Measurements from ENCODE around the gene TKFC.

The TKFC gene

DNA sequence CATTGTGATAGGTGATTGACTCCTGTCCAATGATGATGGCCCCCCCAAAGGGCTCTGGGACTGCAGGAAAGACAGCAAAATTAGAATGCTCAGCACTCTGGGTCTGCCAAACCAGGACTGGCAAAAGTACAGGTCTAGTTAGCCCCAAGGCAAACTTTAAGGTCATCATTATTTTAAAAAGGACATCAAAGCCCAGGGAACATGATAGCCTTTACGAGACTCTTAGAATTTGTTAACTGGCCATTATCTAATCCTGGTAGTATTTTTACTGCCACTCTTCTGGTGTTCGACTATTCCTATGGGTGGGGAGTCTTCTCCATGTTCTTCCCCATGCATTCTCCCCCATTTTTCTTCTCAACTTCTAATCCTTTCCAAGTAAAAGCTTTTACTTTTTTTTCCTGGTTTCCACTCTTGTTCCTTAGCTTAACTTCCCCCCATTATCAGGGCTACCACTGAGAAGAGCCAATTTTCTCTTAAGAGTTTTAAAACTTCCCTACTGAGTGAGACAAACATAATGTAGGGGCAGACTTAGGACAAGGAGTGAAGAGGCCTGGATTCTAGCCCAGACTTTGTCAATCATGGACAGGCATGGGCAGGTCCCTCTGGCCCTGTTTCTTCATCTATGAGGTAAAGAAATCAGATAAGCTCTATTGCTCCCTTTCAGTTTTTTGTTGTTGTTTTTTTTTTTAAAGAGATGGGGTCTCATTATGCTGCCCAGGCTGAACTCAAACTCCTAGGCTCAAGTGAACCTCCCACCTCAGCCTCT is 7.2 kb upstream of the TKFC start:
- no peak for DNase-seq (ENCODE audit: low spot score)

DNA sequence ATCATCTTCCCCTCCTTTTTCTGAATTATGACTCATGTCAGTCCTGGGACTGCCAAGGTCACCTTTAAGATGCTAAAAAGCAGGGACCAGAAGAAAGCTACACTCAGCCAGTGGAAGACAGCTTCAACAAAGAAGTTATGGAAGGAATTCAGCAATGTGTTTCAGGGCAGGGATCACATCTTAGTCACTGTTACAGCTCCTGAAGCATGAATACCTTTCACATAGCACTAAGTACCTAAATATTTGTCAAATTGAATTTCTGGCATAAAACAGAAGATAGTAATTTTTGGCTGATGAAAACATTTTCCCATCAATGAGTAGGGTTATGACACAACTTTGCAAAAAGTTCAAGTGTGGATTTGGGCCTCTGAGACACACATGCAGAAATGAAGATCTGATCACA is 5.4 kb upstream of the TKFC start:
- no peak for DNase-seq (ENCODE audit: low spot score)

DNA sequence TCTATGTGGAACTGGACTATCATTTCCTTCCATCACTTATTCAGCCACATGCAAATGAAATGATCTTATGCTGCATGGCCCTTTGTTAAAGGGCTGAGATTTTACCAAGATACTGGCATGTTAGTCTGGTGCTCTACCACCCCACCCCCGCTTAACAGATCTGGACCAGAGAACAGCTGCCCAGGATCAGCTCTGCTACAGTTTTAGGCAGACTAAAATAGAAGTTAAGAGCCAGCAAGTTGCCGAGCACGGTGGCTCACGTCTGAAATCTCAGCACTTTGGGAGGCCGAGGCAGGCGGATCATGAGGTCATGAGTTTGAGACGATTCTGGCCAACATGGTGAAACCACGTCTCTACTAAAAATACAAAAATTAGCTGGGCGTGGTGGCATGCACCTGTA is 4.7 kb upstream of the TKFC start:
- no peak for DNase-seq (ENCODE audit: low spot score)

DNA sequence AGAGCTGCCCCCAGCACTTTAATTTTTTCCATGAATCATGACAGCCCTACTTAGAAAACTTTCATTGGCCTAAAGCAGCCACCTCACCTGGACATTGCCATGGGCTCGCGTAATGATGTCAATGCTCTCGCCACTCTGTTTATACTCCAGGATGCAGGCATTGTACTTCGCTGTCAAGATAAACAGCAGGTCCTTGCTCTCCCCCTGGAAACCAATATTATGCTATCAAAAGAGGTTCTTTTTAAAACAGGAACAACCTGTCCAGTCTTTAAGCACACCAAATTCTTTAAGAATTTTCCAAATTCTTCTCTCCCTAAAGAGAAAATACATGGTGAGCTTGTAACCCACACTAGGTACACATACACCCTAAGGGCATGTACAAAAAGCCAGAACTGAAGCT is 3.2 kb upstream of the TKFC start:
- DNase-seq (ENCODE audit: low spot score) = no peak

DNA sequence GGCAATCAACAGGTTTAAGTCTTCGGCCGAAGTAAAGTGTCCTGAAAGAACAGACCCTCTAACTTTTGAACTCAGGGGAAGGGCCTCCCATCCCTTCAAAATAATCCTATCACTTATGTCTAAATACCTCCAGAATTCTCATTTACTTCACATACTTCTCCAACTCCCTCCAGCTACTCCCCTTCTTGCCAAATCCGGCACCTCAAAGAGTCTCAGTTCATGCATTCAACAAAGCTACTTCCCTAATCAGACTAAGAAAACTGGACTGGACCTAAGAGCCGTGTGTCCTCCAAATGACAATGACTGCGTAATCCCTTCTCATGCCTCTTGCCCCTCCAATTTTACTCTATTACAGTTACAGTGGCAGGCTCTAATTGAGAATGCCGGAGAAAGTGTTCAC is 1.4 kb upstream of the TKFC start:
- no peak for DNase-seq (ENCODE audit: low spot score)

DNA sequence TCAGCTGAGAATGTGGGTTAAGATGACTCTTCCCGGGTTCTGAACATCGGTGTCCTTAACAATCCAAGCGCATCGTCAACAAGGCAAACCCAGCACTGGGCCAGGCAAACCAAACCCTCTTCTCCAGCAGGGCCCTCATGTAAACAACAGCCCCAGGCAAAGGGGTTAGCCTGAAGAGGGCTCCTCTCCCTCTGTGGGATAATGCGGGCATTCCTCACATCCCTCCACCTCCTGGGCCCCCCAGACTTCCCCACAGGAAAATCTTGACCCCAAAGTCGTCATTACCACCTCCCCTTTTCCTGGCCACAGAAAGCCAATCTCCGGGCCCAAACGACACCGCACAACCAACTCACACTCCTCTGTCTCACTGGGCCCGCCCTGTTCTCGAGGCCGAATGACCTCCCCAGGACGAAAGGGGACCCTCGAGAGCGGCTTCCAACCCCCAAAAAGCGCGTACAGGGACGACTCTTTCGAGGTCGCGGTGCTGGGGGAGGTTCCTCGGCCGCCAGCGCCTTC is 689 bp upstream of the TKFC start:
- no peak for DNase-seq (ENCODE audit: low spot score)

DNA sequence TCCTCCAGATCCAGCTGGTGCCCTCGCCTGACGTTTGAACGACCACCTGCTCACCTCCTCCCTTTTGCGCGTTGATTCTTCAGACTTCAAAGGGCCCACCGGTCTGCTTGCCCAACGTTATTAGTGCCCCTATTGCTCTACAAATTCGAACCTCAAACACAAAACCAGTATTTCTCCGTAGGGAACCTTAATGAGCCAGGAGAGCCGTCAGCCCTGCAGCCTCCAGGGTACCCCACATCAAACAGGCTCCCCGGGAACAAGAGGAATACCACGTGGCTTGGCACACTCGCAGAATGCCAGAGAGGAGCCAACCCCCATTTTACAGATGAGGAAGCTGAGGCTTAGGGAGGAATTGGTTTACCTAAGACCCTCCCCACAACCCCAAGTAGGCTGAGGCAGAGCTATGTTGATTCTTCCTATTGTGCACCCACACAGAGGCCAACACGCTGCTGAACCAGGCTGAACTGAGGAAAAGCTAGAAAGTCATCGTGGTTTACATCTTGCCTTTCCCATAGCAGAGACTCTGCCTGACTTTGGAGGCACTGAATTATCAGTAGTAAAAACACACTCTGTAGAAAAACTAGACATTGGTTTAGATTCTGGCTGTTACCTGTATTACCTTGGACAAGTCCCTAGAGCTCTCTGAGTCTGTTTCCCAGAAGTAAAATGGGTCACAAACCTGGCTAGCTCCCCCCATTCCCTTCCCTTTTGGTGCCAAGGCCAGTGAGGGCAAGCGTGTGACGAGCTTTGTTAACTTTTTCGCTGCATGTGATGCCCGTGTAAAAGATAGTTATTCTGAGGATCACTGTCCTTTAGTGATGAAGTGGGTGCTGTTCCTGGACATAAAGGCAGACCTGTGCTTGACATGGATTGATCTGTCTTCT is 764 bp downstream of the TKFC start:
- DNase-seq (ENCODE audit: low spot score) = no peak

DNA sequence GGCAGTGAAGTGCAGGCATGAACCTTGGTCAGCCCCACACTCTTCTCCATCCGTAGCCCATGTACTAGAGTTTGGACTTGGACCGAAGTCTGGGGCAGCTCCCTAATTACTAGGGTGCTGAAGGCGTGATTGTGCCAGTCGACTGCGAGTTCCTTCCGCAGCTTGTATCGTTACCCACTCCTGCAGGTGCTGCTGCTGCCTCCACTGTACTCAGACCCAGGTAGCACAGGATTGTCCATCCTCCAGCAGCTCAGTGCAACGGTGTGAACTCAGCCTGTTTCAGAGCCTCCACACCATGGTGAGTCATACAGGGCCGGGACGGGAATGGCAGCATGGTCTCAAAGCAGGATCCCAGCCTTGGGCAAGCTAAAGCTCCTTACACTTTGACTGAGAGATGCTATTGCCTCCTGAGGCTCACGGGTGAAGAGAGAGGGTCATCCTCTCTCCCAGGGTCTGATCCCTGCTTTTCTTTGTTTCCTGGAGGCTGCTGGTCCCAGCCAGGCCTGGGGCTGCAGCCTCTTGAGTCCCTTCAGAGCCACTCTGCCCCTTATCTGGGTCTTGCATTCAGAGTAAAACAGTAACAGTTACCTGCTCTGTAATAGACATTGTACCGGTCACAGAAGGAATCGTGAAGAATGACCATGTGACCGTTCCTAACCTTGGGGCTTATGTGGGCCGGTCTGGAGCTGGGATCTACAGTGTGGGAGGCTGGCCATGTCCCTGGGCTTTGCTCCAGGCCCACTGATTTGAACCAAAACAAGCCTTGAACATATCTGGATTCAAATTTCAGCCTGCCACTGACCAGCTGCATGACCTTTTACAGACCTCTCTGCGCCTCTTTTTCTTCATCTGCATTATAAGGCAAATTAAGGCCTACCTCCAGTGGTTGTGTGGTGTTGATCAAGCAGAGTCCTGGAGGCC is 1.7 kb downstream of the TKFC start:
- no peak for DNase-seq (ENCODE audit: low spot score)

DNA sequence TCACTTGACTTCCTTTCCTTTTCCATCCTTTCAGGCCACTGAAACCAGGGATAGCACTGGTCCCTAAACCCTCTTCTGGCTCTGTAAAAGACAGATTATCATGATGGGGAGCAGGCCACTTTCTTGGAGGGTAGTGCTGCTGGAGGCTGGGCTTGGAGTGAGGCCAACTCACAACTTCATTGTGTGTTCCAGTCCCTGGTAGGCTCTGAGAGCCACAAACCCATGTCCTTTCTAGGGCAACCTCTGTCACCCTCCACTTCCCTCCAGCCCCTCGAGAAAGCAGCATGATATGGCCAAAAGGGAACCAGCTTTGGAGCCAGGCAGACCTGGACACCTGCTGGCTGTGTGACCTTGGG is 2.3 kb downstream of the TKFC start:
- DNase-seq (ENCODE audit: low spot score) = no peak

DNA sequence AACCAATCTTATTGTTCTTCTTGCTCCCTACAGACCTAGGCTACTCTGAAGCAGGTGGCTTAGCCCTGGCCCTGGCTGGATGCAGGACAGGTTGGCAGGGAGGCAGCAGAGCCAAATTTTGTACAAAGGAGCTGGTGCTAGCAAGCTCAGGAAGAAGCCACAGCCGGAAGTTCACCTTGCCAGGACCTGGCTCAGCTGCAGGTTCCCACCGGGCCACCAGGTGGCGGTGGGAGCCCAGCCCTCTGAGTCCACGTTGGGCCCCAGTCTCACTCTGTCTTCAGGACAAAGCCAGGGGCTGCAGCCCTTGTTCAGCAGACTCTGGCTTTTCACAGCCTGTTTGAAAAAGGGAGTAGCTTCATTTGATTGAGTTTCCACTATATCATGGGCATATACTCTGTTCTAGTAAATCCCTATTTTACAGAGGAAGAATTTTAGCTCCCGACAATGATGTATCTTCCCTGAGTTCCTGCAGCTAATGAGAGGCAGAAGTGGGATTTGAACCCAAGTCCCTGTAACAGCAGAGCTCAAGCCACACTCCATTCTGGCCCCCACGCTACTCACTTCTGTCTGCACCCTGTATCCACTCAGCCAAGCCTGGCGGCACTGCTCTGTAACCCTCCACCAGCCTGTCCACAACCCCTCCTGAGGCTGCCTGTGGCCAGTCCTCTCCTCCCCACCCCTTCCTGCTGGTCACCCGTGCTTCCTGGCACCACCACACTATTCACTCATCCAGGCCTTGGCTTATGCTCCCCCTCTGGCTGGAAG is 3.3 kb downstream of the TKFC start:
- DNase-seq (ENCODE audit: low spot score) = peak; percentile 81

DNA sequence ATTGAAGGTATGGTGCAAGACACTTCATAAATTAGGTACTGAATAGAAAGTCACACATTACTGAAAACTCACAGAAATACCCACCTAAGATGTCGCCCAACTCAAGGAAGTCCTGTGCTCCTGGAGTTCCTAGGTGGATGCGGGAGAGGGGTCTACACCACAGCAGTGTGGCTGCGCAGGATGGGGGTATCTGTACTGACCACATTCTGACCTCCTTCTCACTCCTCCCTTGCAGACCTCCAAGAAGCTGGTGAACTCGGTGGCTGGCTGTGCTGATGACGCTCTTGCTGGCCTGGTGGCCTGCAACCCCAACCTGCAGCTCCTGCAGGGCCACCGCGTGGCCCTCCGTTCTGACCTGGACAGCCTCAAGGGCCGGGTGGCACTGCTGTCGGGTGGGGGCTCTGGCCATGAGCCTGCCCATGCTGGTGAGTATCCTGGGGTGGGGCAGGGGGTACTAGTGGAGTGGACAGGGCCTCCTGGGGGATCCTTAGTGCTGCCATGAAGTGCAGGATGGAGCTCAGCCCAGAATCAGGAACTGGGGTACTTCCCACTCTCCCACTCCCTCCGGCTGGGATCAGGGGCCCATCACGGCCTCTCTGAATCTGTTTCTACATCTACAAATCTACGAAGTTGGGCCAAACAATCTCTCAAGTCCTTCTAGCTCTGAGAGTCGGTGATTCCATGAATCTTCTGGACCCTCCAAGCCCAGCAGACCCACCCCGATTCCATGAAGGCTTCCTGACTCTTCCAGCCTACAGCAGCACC is 4.9 kb downstream of the TKFC start:
- no peak for DNase-seq (ENCODE audit: low spot score)

DNA sequence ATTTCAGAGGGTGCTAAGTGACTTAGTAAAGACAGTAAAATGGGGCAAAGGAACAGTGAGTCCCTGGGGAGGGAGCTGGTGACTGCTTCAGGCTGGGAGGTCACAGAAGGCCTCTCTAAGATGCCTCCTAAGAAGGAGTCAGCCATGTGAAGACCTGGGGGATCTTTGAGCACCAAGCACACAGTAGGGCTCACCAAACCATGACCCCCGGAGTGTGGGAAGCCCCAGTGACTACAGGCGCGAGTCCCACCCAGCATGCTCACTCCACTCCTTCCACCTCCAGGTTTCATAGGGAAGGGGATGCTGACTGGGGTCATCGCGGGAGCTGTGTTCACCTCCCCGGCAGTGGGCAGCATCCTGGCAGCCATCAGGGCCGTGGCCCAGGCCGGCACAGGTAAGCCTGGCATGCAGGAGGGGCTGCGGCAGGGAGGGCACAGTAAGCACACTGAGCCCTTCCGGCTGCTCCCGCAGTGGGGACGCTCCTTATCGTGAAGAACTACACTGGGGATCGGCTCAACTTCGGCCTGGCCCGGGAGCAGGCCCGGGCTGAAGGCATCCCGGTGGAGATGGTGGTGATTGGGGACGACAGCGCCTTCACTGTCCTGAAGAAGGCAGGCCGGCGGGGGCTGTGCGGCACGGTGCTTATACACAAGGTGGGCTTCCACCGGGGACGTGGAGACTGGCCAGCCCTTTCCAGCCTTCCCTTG is 5.9 kb downstream of the TKFC start:
- DNase-seq (ENCODE audit: low spot score) = no peak

DNA sequence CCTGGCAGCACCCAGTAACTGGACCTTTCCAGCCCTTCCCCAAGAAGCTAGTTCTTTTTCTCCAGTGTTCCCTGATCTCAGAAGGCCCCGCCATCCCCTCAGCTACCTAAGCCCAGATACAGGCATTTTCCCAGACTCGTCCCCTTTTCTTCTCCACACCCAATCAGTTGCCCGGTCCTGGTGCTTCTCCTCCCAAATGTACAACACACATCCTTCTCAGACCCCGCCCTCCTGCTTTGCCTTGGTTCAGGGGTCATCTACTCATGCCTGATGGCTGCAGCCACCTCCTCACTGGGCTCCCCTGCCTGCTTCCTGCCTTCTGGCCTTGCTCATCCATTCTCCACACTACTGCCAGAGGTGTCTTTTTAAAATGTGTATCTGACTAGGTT is 6.5 kb downstream of the TKFC start:
- DNase-seq (ENCODE audit: low spot score) = no peak

DNA sequence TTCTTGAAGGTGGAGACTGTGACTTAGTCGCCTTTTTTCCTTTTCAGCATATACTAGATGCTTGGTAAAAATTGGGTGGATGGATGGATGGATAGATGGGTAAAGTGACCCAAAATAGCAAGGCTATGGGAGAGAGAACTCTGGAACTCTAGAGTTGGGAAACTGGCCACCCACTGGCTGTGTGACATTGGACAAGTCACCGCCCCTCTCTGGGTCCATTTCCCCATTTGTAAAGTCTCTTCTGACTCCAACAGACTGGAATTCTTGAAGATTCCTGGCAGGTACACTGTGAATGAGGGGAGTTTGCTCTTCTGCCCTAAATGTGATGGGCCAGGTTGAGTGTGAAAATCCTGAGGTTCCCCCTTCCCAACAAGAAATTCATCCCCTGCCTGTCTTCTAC is 8.0 kb downstream of the TKFC start:
- no peak for DNase-seq (ENCODE audit: low spot score)

DNA sequence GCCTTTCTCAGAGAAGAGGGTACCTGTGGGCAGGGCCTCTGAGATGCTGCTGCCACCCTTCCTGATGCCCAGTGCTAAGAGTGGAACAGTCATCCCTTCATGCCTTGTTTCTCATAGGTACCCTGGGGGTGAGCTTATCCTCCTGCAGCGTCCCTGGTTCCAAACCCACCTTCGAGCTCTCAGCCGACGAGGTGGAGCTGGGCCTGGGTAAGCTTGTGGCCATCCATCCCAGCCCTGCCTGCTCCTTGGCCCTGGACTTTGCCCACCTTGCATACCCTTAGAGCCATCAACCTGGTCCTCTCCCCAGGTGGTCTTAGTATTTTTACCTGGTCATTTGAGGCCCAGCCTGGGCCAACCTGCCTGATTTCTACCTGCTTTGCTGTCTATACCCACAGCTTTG is 8.7 kb downstream of the TKFC start:
- DNase-seq (ENCODE audit: low spot score) = no peak

DNA sequence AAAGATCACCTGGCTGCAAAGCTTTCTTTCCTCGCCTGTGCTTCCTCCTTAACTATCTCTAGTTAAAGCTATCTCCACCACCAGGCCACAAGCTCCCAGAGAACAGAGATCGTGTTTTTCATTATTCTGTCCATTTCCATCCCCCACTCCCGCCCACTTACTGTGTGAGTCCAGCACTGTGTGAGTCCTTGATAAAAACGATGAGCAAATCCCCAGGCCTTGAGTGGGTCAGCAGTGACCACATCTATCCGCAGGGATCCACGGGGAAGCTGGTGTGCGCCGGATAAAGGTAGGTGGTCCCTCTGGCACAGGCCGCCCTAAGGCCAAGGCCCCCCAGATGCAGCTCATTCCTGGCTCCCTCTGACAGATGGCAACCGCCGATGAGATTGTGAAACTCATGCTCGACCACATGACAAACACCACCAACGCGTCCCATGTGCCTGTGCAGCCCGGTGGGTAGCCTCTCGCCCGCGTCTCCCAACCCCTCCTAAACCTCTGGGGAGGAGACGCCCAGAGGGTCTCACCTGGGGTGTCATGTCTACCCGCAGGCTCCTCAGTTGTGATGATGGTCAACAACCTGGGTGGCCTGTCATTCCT is 9.3 kb downstream of the TKFC start:
- DNase-seq (ENCODE audit: low spot score) = no peak

DNA sequence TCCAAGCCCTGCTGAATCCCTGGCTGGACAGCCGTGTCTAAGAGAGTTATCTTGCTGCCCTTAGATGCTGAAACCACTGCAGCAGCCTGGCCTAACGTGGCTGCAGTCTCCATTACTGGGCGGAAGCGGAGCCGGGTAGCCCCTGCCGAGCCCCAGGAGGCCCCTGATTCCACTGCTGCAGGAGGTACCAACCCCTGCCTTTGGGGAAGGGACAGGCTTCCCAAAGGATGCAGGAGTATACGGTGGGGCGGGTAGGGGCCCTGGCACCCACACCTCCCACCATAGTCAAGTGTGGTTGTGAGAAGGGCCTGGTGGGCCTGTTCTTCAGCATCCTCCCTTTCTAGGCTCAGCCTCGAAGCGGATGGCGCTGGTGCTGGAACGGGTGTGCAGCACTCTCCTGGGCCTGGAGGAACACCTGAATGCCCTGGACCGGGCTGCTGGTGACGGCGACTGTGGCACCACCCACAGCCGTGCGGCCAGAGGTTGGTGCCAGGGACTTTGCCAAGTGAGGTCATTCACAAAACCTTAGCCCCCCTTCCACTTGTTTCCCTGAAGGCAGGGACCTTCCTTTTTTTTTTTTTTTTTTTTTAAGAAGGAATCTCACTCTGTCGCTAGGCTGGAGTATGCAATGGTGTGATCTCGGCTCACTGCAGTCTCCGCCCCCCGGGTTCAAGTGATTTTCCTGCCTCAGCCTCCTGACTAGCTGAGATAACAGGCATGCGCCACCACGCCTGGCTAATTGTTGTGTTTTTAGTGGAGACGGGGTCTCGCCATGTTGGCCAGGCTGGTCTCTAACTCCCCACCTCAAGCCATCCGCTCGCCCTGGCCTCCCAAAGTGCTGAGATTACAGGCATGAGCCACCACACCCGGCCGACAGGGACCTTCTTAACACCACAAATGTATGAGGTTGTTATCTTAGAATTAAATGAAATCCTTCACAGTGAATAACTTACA is 11.0 kb downstream of the TKFC start:
- DNase-seq (ENCODE audit: low spot score) = no peak

DNA sequence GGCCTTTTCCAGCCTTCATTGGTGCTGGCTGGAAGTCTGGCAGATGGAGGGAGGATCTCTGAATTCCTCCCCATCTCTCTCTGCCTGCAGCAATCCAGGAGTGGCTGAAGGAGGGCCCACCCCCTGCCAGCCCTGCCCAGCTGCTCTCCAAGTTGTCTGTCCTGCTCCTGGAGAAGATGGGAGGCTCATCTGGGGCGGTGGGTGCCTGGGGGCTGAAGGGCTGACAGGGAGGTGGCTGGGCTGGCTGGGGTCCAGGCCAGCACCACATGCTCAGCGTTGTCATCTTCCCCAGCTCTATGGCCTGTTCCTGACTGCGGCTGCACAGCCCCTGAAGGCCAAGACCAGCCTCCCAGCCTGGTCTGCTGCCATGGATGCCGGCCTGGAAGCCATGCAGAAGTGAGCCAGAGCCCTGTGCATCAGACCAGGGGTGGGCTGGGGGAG is 12.2 kb downstream of the TKFC start:
- DNase-seq (ENCODE audit: low spot score) = no peak

Data from LoVo (cell line).